HTERT RPE-1 (cell line): ENCODE results near the gene ABHD16A.

Experiments used
- in situ Hi-C: fragments of 300-500 bp; cut with MboI; formaldehyde crosslinking; loops from 4 replicates; pipeline ENCODE4 v1.14.3; 2020; ENCODE audit warnings: low sequenced_read_pairs

The ABHD16A gene

DNA sequence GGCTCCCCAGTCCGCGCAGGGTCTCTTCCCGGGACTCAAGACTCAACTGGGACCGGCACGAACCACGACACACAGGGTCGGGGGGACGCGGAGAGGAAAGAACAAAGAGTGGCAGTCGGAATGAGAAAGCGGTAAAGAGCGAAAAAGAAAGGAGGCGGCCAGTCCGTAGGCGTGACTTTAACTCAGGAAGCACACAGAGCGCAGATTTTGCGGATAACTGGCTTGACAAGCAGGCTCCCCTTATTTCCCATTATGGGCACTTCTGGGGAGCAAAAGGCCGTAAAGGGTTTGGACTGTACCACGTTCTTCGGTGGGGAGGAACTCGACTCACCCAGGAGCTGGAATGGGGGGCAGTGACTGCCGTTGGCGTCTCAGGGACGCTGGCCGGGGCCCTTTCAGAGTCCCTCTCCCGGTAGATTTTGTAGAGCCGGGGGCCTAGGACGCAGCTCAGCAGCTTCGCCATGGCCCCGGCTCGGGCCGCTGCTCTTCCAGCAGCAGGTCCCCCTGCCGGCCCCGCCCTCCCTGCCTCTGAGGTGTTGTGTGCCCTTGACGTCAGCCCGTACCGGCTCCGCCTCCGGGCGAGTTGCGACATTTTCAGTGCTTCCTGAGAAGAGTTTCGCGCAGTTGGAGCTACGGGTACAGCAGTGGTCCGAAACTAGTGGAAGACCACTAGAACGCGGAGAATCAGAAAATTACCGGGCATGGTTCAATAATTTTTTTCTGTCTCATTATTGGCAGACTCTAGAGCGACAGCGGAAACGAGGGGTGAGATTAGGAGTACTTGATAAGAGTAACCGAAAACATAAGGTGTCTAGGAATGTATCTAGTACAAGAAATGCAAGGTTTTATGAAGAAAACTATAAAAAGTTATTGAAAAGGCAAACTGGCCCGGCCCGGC lies at the start of gene ABHD16A:
ABHD16A (minus strand) TSS at position 506 of the 898 bp plus-strand sequence; CDS start at position 463, 43 bp downstream.
- in situ Hi-C loops: no loop called here

- in situ Hi-C loops: no loop called here
Measured at GRCh38 chr6:31752739-31753319, 49.7 kb upstream of the ABHD16A start.

DNA sequence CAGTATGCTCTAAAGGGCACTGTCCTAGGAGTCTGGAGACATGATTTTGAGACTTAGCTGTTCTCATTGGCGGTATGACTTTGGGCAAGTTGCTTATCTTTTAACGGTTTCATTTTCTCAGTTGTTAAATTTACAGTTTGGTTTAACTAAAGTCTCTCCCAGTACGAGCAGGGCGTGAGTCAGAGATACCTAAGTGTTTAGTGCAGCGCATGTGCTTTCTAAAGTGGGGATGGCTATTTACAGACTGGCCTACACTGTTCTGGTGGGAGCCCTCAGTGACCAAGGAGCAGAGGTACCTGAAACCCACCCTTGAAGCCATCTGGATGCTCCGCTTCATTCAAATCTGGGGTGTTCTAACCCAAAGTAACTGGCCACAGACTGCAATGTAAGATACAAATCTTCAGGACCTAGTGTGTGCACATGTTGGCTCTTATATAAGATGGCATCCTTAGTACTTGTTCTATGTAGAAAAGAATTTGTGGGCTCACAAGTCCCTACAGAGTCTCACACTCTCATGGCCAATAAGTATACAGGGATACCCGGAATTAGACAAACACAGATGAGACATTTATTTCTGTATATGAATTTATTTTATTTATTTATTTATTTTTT lies 47.4 kb upstream of the ABHD16A start:
- in situ Hi-C loops: no loop called here

DNA sequence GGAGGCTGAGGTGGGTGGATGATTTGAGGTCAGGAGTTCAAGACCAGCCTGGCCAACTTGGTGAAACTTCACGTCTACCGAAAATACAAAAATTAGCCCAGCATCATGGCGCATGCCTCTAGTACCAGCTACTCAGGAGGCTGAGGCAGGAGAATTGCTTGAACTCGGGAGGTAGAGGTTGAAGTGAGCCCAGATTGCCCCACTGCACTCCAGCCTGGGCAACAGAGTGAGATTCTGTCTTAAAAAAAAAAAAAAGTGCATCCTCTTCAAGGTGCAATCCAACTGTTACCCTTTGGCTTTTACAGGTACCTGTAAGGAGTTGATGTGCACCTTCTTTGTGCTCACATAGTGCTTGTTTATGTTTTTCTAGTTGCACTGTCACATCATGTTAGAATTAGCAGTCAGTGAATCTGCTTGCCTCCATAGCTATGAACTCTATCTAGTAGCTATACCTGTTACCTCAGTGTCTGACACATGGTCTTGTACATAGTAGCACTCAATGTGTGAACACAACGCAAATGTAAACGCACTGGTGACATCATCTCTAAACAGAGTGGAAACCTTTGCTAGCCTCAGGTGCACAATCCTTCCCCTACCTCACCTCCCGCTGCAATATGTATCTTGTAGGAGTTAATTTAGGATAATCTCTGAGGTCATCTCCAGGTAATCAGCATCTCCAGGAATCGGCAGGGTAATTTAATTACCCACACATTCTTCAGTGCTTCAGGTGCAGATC lies 46.3 kb upstream of the ABHD16A start:
- in situ Hi-C loops: no loop called here

DNA sequence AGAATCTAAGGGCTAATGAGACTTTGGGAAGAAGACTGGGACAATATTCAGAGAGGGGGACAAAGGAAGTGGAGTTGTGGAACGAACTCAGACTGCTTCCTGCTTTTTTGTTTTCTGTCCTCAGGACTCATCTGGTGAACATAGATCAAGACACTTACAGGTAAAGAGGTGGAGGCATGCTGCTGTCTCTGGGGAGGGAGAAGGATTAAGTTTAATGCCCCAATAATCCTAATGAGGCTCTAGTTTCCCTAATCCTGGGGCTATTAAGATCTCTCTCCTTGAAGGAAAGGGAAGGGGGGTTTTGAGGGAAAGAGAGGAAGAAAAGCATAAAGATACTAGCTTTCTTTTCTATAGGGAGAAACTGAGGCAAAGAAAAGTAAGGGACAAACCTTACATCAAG lies 41.3 kb upstream of the ABHD16A start:
- in situ Hi-C loops: no loop called here

DNA sequence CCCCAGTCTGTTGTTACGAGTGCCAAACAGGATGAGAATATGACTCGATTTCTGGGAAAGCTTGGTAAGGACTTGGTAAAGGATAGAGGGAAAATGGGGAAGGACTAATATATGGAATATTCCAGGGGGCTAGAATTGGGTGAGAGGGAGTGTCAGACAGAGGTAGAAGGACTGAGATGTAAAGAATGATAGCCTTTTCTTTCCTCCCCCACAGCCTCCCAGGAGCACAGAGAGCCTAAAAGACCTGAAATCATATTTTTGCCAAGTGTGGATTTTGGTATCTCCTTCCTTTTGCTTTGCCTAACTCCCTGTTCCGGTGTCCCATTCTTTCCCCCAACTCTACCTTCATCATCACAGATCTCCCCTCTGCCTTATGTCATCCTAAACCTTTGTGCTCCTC lies 39.8 kb upstream of the ABHD16A start:
- in situ Hi-C loops: no loop called here

- in situ Hi-C loops: no loop called here
Measured at GRCh38 chr6:31741815-31742214, 38.7 kb upstream of the ABHD16A start.

- in situ Hi-C loops: no loop called here
Measured at GRCh38 chr6:31740397-31741223, 37.5 kb upstream of the ABHD16A start.

- in situ Hi-C loops: no loop called here
Measured at GRCh38 chr6:31739639-31740396, 36.7 kb upstream of the ABHD16A start, which contains the start of gene MSH5. MSH5 (plus strand) TSS chr6:31740005; CDS start chr6:31740467, 462 bp downstream.

- in situ Hi-C loops: no loop called here
Measured at GRCh38 chr6:31737991-31738979, 35.2 kb upstream of the ABHD16A start.

- in situ Hi-C loops: no loop called here
Measured at GRCh38 chr6:31737315-31737990, 34.3 kb upstream of the ABHD16A start.

- in situ Hi-C loops: no loop called here
Measured at GRCh38 chr6:31736768-31737314, 33.7 kb upstream of the ABHD16A start.

DNA sequence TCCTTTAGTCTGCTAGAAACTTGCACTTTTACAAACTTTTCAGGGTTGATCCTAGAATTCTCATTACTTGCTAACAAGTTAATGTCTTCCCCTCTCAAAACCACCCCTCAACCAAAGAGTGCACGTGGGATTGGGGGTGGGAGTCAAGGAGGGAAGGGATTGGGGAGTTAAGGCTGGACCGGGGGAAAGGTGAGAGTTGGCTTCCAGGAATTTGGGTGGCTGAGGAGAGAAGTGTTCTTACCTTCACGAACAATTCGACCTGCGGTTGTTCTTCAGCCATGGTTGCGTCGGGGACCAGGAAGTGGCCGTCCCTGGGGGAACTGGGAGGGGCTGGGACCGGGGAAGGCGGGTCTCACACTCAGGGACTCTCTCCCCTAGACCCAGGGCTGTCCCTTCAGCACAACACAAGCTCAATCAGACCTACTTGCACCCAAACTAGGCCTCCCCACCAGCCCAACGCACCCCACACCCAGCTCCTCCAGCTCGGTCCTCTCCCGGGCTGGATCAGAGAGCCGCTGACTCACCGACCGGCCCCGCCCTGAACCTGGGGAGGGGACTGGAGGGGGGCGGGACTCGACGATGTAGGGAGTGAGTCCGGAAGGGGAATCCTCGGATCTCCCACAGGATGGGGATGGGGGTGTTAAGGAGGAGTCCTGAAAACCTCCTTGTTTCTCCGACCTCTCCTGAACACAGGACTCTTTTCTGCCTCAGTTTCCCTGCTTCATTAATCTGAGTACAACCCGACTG lies 33.1 kb upstream of the ABHD16A start, which contains the start of gene CLIC1:
CLIC1 (minus strand) TSS at position 510 of the 747 bp plus-strand sequence; CDS start at position 280, 230 bp downstream.
- in situ Hi-C loops: no loop called here

DNA sequence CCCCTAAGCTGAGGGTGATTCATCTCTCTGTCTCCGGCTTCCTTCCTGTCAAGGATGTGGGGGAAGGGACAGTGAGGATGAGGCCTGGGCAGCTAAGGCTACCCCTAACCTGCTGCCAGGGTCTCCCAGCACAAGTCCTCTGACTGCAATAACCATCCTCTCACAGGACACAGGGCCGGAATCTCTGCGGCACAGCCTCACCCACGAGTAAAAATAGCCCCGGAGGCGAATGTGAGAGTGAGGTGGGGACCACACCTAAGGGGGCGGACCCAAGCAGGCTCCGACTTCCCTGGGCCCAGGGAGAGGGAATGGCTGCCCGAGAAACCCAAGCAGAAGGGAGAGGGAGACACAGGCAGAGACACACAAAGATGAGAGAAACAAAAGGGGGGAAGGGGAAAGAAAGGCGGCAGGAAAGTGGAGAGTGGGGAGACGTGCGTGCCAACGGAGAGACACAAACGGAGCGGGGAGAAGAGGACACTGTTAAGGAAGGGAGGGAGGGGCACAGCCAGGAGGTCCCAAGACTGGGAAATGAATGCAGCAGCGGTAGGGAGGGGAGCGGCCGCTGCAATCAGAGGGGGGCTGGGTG lies 31.8 kb upstream of the ABHD16A start:
- in situ Hi-C loops: no loop called here

DNA sequence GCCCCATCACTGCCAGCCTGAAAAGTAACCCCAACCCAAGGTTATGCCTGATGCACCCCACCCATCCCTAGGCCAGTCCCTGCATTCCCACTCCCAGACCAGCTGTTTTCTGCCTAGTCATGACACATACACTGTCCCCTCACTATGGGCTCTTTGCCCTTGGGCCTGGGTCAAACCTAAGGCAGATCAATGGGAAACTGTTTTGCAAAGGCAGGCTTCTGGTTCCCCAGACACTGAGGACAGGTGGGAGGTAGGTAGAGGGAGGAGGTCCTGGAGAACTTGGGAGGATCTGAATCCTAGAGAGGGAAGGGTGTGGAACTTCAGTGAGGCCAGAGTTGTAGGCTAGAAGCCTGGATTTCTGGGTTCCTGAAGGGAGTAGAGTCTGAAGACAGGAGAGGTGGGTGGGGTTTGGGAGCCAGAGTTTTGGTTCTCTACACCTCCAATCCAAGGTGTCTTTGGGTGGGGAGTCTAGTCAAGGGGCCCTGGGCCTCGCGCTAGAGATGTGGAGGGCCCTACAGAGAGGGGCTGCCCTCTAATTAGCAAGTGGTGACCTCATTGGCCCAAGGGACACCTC lies 31.2 kb upstream of the ABHD16A start:
- in situ Hi-C loops: no loop called here

GRCh38 chr6:31733734-31734133 lies 30.6 kb upstream of the ABHD16A start:
- in situ Hi-C loops: no loop called here
